Lung (tissue), 12 donors: ENCODE measurements around the gene APCDD1. TPM values are rescaled to one million over a fixed set of nuclear protein-coding genes. Genes with fewer than 3 reads are reported as not detected.
"Not testable (repeated sequence)": the region's sequence is repeated elsewhere in the genome, so short reads cannot be mapped to it uniquely, and the experiment has no call there.

Experiments used
- ATAC-seq: fragments of 200-7000 bp; cut with Tn5 transposase; one replicate; pipeline ENCODE4 v1.9.1; 2020; ENCODE audit warnings: moderate number of reproducible peaks; ENCODE audit not compliant: insufficient read depth, low FRiP score
- DNase-seq, 3 donors: peaks; one replicate each; pipeline ENCODE4 v3.0.0-alpha.2; 2013 to 2017
- H3K27ac ChIP-seq, 2 donors: one replicate each; pipeline ENCODE4 v1.5.1; 2013; ENCODE audit warnings: mild to moderate bottlenecking in 2 of 2, moderate library complexity in 2 of 2, control low read depth in 1 of 2, inconsistent platforms in 1 of 2, low read depth in 1 of 2, low read length in 1 of 2
- H3K27me3 ChIP-seq, 3 donors: one replicate each; pipeline ENCODE4 v1.5.1; 2013; ENCODE audit warnings: low read length in 2 of 3; ENCODE audit not compliant: control insufficient read depth in 3 of 3, insufficient read depth in 3 of 3
- H3K36me3 ChIP-seq, 4 donors: one replicate each; pipeline ENCODE4 v1.5.1; 2013; ENCODE audit warnings: low read length in 4 of 4, mild to moderate bottlenecking in 1 of 4, moderate library complexity in 1 of 4; ENCODE audit not compliant: control insufficient read depth in 4 of 4, insufficient read depth in 4 of 4
- H3K4me1 ChIP-seq, 5 donors: one replicate each; pipeline ENCODE4 v1.5.1; 2013; ENCODE audit warnings: low read length in 5 of 5, mild to moderate bottlenecking in 2 of 5, moderate library complexity in 1 of 5; ENCODE audit not compliant: control insufficient read depth in 5 of 5, insufficient read depth in 5 of 5
- H3K4me3 ChIP-seq: one replicate; pipeline ENCODE4 v1.5.1; 2013; ENCODE audit warnings: mild to moderate bottlenecking, control low read depth, moderate library complexity
- H3K9ac ChIP-seq, 2 donors: one replicate each; pipeline ENCODE4 v1.5.1; 2013; ENCODE audit warnings: low read length in 2 of 2, control low read depth in 1 of 2; ENCODE audit not compliant: insufficient read depth in 1 of 2
- H3K9me3 ChIP-seq, 4 donors: one replicate each; pipeline ENCODE4 v1.5.1; 2013; ENCODE audit warnings: low read length in 3 of 4, mild to moderate bottlenecking in 1 of 4, moderate library complexity in 1 of 4; ENCODE audit not compliant: control insufficient read depth in 4 of 4, insufficient read depth in 3 of 4
- WGBS, 2 donors: extraction: QIAGEN DNeasy Blood & Tissue Kit; methylation state at CpG; one replicate each; pipeline ENCODE4 v1.1.7; 2013; 5-methylcytosine and 5-hydroxymethylcytosine counted together
- polyA plus RNA-seq, 2 donors: library from polyadenylated mRNA; stranded (reverse); fragments of 200-250 nt; gene quantifications; one replicate each; pipeline ENCODE4 v1.2.1, GENCODE V29; 2013
- total RNA-seq, 2 donors: library from RNA; depleted of rRNA in 1 of 2; stranded (reverse); fragments of >200 nt in 1 of 2; gene quantifications; one replicate each; pipeline ENCODE4 v1.2.1, GENCODE V29; 2014 to 2021
- TF ChIP-seq, protein P1 (sequence below): IDR thresholded peaks from 2 replicates; pipeline ENCODE4 v1.5.1; 2012; ENCODE audit warnings: mild to moderate bottlenecking; ENCODE audit errors: control extremely low read depth, extremely low read depth
- donor health status: control.
- donor health status: control.
- donor health status: Bipolar disorder and iron deficiency.
- donor health status: healthy.
- donor health status: DM: yes; HTN: yes; CAD: no.

APCDD1 gene
- total and polyA plus RNA-seq, 4 donors, result 6.8 to 77.4 (median 29.3) TPM

DNA sequence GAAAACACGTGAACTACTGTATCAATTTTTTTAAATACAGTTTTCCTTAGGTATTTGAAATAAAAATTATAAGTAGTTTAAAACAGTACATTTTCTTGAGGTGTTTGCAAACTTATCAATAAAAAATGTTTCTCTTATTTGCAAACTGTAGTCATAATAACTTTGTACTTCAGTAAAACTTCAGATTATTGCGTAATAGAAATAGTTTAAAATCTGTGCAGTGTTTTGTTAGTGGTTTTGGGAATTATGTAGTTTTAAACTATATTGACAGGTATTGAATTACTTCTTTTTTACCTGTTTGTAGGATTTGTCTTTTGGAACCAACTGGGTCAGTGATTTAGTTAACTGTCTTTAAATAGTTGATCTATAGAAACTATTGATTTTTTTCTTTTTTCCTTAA is 78.7 kb downstream of the APCDD1 start:
- TF ChIP-seq, protein P1, sequence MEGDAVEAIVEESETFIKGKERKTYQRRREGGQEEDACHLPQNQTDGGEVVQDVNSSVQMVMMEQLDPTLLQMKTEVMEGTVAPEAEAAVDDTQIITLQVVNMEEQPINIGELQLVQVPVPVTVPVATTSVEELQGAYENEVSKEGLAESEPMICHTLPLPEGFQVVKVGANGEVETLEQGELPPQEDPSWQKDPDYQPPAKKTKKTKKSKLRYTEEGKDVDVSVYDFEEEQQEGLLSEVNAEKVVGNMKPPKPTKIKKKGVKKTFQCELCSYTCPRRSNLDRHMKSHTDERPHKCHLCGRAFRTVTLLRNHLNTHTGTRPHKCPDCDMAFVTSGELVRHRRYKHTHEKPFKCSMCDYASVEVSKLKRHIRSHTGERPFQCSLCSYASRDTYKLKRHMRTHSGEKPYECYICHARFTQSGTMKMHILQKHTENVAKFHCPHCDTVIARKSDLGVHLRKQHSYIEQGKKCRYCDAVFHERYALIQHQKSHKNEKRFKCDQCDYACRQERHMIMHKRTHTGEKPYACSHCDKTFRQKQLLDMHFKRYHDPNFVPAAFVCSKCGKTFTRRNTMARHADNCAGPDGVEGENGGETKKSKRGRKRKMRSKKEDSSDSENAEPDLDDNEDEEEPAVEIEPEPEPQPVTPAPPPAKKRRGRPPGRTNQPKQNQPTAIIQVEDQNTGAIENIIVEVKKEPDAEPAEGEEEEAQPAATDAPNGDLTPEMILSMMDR, result no peak
- Histone ChIP-seq H3K36me3 (peaks cover 0 to 3% (median under 1%) of the 10 kb centered on the region in 4 donors), H3K9me3 (no peaks in the 10 kb centered on the region), H3K9ac (no peak overlapping the region), H3K4me1 (peaks cover 0 to 16% (median 0%) of the 10 kb centered on the region in 5 donors), H3K27me3 (no peaks in the 10 kb centered on the region), H3K4me3 (no peak overlapping the region), H3K27ac (no peak overlapping the region)
- ATAC-seq (no peak), DNase-seq (no peak)
- 93 to 98% methylated on average over 2 of the region's 2 CpGs for WGBS, 2 donors

DNA sequence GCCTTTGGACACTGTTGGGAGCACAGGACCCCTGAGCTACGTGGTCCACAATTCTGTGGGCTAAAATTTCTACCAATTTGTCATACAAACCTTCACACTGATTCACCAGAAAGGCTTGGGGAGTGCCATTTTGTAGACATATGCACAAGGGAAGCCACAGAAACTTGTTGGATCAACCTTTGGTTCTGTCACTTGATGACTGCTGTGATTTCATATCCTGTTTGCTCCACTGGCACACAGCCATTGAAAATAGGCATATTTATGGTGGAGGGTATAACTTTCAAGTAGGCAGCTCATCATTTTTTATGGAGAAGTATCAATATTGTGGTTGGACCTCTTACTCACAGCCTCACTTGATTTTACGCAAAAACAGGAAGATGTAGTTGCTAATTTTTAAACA is 81.8 kb downstream of the APCDD1 start:
- no peak overlapping the region for H3K4me3 ChIP-seq
- no peaks in the 10 kb centered on the region for H3K9me3 ChIP-seq
- H3K27me3 ChIP-seq, result no peaks in the 10 kb centered on the region
- whole genome bisulfite sequencing, 2 donors, result 95% methylated on average over 2 of the region's 2 CpGs
- H3K36me3 ChIP-seq, result peaks cover 3 to 18% (median 9%) of the 10 kb centered on the region in 4 donors
- no peak for ATAC-seq
- H3K4me1 ChIP-seq, result no peaks in the 10 kb centered on the region
- H3K27ac ChIP-seq, result no peak overlapping the region
- no peak overlapping the region for H3K9ac ChIP-seq
- no peak for DNase-seq
- TF ChIP-seq, protein P1, result no peak

DNA sequence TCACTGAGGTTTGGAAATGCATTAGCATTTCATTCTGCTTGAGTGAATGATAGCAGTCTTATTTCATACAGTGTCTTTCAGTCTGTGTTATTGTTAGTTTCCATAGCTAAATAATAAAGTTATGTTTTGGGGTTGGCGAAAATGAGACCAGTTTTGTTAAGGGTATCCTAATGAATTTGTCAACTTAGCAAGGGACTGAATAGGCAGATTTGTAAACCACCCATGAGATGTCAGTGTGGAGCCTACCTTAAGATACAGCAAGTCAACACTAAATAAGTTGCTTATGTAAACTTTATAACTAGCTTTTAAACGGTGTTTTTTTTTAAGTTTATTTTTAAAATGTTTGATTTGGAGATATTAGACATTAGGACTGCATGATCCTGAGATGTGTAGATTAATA is 83.3 kb downstream of the APCDD1 start:
- Histone ChIP-seq H3K27me3 (no peaks in the 10 kb centered on the region), H3K4me3 (no peak overlapping the region), H3K9ac (no peak overlapping the region), H3K4me1 (peaks cover 0 to 1% (median 0%) of the 10 kb centered on the region in 5 donors), H3K9me3 (no peaks in the 10 kb centered on the region), H3K36me3 (peaks cover 10 to 22% (median 16%) of the 10 kb centered on the region in 4 donors), H3K27ac (no peak overlapping the region)
- WGBS, 2 donors, result 69 to 85% methylated on average over 2 of the region's 2 CpGs
- TF ChIP-seq, protein P1, result no peak
- ATAC-seq (no peak), DNase-seq (no peak)

DNA sequence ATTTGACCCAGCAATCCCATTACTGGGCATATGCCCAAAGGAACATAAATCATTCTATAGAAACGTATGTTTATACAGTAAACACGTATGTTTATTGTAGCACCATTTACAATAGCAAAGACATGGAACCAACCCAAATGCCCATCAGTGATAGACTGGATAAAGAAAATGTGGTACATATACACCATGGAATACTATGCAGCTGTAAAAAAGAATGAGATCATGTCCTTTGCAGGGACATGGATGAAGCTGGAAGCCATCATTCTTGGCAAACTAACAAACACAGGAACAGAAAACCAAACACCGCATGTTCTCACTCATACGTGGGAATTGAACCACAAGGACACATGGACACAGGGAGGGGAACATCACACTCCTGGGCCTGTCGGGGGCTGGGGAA is 84.7 kb downstream of the APCDD1 start:
- WGBS, 2 donors, result 93 to 95% methylated on average over 5 of the region's 5 CpGs
- not testable (repeated sequence) for H3K9me3 ChIP-seq, H3K27ac ChIP-seq, DNase-seq, H3K4me3 ChIP-seq, H3K27me3 ChIP-seq, ATAC-seq, H3K9ac ChIP-seq, H3K4me1 ChIP-seq
- peaks cover 8 to 22% (median 19%) of the 10 kb centered on the region in 4 donors for H3K36me3 ChIP-seq

Other genes with a start within 250 kb of the APCDD1 start
- gene NAPG, start 71.4 kb downstream of the APCDD1 start, total RNA-seq, result 10 to 100 TPM; 37.2 to 37.4 TPM
- 10 to 100 TPM; 12.7 to 15.1 TPM for gene NAPG, start 71.4 kb downstream of the APCDD1 start, polyA plus RNA-seq